Stimulated activated CD8-positive, alpha-beta memory T cell treated with anti-CD3 and anti-CD28 coated beads, Interleukin-7, amount 100 ng/mL, for 48 hours (primary cell): Measurements from ENCODE around the gene KAT2A.

Experiments used
- DNase-seq, 2 donors: peaks; one replicate each; pipeline ENCODE4 v3.0.0-alpha.2; 2020; ENCODE audit warnings: low read depth in 1 of 2; ENCODE audit errors: extremely low read depth in 1 of 2

Gene KAT2A

GRCh38 chr17:42135664-42136653 is 14.8 kb upstream of the KAT2A start:
- DNase-seq, result no peak

- no peak for DNase-seq
Measured at GRCh38 chr17:42135151-42135550, 14.0 kb upstream of the KAT2A start.

GRCh38 chr17:42133461-42134041 is 12.4 kb upstream of the KAT2A start:
- peak in 1 of 2 donors; percentile 26 for DNase-seq

GRCh38 chr17:42132941-42133340 is 11.8 kb upstream of the KAT2A start:
- peak in 1 of 2 donors; percentile 33 for DNase-seq

- no peak for DNase-seq
Measured at GRCh38 chr17:42131981-42132432, 10.8 kb upstream of the KAT2A start.

- no peak for DNase-seq
Measured at GRCh38 chr17:42131232-42131631, 10.1 kb upstream of the KAT2A start.

GRCh38 chr17:42130310-42130936 is 9.3 kb upstream of the KAT2A start:
- no peak for DNase-seq

GRCh38 chr17:42129109-42129837 is 8.1 kb upstream of the KAT2A start:
- DNase-seq, result no peak

- no peak for DNase-seq
Measured at GRCh38 chr17:42127414-42127813, 6.2 kb upstream of the KAT2A start.

- no peak for DNase-seq
Measured at GRCh38 chr17:42126836-42127235, 5.7 kb upstream of the KAT2A start.

GRCh38 chr17:42125565-42125964 is 4.4 kb upstream of the KAT2A start:
- no peak for DNase-seq

- DNase-seq, result no peak
Measured at GRCh38 chr17:42124256-42124655, 3.1 kb upstream of the KAT2A start.

GRCh38 chr17:42122371-42123303 is 1.5 kb upstream of the KAT2A start, which contains the start of gene HSPB9:
HSPB9 (plus strand) TSS chr17:42122804; CDS start chr17:42122851, 47 bp downstream.
- no peak for DNase-seq

- no peak for DNase-seq
Measured at GRCh38 chr17:42120161-42120769, 902 bp downstream of the KAT2A start.

- DNase-seq, result no peak
Measured at GRCh38 chr17:42119301-42119700, 1.9 kb downstream of the KAT2A start.

- DNase-seq, result no peak
Measured at GRCh38 chr17:42118545-42118944, 2.6 kb downstream of the KAT2A start.

GRCh38 chr17:42118126-42118510 is 3.0 kb downstream of the KAT2A start:
- DNase-seq, result no peak

GRCh38 chr17:42117397-42118125 is 3.6 kb downstream of the KAT2A start:
- DNase-seq, result no peak
